Stimulated activated CD4-positive, alpha-beta T cell treated with anti-CD3 and anti-CD28 coated beads, Interleukin-15, amount 100 ng/mL, for 1 hour (primary cell): ENCODE measurements around the gene MARCHF3.
"Not testable (repeated sequence)": the region's sequence is repeated elsewhere in the genome, so short reads cannot be mapped to it uniquely, and the experiment has no call there.

Experiments used
- DNase-seq, 2 donors: peaks; one replicate each; pipeline ENCODE4 v3.0.0-alpha.2; 2020; ENCODE audit warnings: low read depth in 1 of 2, low spot score in 1 of 2

MARCHF3 gene

DNA sequence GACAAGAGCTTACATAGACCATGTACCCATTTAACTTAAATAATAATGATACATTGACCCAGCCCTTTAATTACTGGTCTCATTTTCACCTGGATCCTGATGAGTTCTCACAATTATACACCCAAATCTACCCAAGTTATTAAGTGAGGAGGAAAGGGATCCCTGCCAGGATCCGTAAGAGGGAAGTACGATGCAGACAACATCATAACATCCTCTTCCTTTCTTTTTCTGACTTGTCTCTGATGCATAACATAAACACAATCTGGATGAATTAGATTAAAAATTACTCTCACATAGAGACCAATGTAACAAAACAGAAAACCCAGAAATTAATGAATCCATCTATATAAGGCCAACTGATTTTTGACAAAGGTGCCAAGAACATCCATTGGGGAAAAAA lies 17.0 kb downstream of the MARCHF3 start:
- DNase-seq, result no peak

- no peak for DNase-seq
These were observed 17.4 kb downstream of the MARCHF3 start for GRCh38 chr5:127012916-127013315.

- no peak for DNase-seq
These were observed 18.3 kb downstream of the MARCHF3 start for GRCh38 chr5:127011961-127012644.

DNA sequence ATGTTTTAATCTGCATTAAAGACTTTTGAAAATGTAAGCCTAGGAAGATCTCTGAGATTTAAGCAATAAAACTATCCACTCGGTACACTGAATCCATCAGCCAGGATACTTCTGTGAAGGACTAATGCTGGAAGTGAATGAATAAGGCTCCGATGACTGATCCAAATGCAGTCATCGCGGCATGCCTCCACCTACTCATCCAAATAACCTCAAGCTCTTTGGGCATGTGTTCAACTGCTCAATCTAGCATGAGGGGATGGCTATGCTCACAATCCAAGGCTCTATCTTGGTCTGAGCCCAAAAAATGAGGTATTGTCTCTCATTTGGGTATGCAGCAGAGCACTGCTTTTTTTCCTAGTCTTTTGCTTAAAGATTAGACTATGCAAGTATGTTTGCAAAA lies 19.2 kb downstream of the MARCHF3 start:
- DNase-seq, result no peak

- no peak for DNase-seq
These were observed 20.0 kb downstream of the MARCHF3 start for GRCh38 chr5:127010362-127010761.

- DNase-seq, result no peak
These were observed 20.6 kb downstream of the MARCHF3 start for GRCh38 chr5:127009784-127010183.

DNA sequence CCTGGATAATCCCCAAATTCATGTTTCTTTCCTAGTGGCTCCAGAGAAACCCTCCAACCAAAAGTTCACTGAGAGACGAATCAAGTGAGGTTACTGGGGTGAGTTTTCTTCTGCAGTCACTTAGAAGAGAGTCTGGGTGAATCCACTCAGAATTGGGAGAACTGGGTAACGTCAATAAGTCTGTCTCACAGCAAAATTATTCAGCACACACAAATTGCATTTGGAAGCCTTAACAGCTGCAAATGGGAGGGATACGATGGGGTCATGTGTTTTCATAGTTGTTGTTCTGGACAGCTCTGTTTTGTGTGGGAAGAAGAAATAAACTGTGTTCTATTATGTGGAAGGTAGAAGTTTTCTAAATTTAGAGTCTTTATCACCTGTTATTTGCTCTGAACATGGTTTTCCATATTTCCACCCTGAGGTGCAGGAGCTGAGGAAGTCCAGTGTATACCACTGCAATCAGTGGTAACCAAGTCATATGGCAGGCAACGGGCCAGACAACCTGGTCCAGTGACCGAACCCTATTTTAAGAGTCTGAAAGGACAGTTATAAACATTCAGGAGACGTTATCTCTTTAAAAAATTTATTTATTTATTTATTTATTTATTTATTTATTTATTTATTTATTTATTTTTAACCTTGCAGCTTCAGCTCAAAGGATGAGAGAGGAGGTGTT lies 21.9 kb downstream of the MARCHF3 start:
- no peak for DNase-seq

- no peak for DNase-seq
These were observed 22.8 kb downstream of the MARCHF3 start for GRCh38 chr5:127007522-127007921.

GRCh38 chr5:127006744-127007143 lies 23.6 kb downstream of the MARCHF3 start:
- no peak for DNase-seq

DNA sequence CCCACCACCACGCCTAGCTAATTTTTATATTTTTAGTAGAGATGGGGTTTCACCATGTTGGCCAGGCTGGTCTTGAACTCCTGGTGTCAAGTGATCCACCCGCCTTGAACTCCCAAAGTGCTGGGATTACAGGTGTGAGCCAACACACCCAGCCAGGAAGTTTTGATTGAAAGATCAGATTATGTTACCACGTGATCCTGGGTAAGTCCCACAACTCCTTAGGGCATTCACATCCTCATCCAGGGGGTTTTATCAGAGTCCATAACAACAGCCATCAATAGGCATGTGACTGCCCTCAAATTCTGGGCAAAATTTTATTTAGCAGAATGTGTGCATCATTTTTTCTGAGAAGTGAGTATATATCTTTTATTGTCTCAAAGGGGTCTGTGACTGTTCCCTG lies 25.1 kb downstream of the MARCHF3 start:
- DNase-seq, result not testable (repeated sequence)

GRCh38 chr5:127004721-127005120 lies 25.6 kb downstream of the MARCHF3 start:
- no peak for DNase-seq

GRCh38 chr5:127003798-127004495 lies 26.4 kb downstream of the MARCHF3 start:
- DNase-seq, result no peak

- no peak for DNase-seq
These were observed 28.0 kb downstream of the MARCHF3 start for GRCh38 chr5:127002390-127002789.

- no peak for DNase-seq
These were observed 28.6 kb downstream of the MARCHF3 start for GRCh38 chr5:127001621-127002296.

DNA sequence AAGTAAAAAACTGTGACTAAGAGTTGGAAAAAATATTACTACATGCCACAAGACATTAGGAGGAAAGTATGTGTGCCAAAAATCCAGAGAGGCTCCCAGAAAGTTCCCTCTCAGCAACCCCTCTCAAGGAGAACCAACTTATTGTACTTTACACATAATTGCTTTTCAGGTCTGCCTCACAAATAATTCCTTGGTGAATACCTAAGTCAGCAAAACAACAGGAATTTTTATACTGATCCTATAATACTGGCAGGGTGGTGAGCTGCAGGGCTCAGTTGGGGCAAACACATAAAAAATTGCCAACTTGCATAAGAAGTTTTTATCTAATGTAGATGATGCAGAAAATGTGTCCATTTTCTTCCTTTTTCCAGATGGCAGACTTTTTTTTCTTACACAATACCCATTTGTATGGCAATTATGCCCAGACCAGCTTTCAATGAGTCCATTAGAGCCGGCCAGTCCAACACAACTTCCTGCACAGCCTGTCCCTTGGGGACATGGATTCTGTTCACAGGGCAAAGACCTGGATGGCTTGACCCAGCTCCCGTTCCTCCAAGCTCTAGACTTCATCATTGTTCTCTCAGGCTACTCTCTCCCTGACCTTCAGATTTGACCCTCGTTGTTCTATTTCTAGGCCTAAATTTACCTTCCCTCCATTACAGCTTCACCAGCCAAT lies 31.3 kb downstream of the MARCHF3 start:
- DNase-seq, result no peak

DNA sequence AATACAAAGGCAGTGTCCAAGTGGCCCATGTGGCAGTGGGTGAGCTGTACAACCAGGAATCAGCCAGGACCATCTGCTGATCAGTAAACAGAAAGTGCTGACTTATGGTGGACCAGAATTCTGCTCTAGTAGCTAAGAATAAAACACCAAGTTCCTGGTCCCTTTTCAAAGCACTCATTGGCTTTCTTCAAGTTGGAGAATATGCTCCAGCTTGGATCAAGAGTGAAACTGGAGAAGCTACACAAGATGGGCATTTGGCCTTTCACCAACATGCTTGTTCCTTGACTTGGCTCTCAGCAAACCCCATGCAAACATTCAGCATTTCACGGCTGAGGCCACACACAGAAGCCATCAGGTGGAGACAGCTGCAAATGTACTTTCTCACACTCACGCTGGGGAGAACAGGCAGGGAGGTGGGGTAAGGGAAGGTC lies 32.1 kb downstream of the MARCHF3 start:
- DNase-seq, result no peak

GRCh38 chr5:126995689-126996088 lies 34.7 kb downstream of the MARCHF3 start:
- no peak for DNase-seq

GRCh38 chr5:126995039-126995438 lies 35.3 kb downstream of the MARCHF3 start:
- DNase-seq, result no peak

GRCh38 chr5:126994485-126994884 lies 35.9 kb downstream of the MARCHF3 start:
- no peak for DNase-seq

- DNase-seq, result no peak
These were observed 42.3 kb downstream of the MARCHF3 start for GRCh38 chr5:126988021-126988569.
